Skeletal muscle tissue (tissue), 4 donors: ENCODE results near the gene FBXO7. TPM values are rescaled to one million over a fixed set of nuclear protein-coding genes. Genes with fewer than 3 reads are reported as not detected.
"Not testable (repeated sequence)": the region's sequence is repeated elsewhere in the genome, so short reads cannot be mapped to it uniquely, and the experiment has no call there.

Source experiments
- H3K27ac ChIP-seq: one replicate; pipeline ENCODE4 v1.7.0; 2013; ENCODE audit warnings: mild to moderate bottlenecking, low read depth, low read length, inconsistent platforms
- H3K27me3 ChIP-seq, 3 donors: one replicate each; pipeline ENCODE4 v1.7.0; 2013; ENCODE audit warnings: low read length in 3 of 3; ENCODE audit not compliant: control insufficient read depth in 3 of 3, insufficient read depth in 3 of 3
- H3K36me3 ChIP-seq, 3 donors: one replicate each; pipeline ENCODE4 v1.7.0; 2013; ENCODE audit warnings: low read length in 3 of 3; ENCODE audit not compliant: control insufficient read depth in 3 of 3, insufficient read depth in 3 of 3
- H3K4me1 ChIP-seq, 3 donors: one replicate each; pipeline ENCODE4 v1.7.0; 2013; ENCODE audit warnings: low read length in 3 of 3, mild to moderate bottlenecking in 3 of 3; ENCODE audit not compliant: control insufficient read depth in 3 of 3, insufficient read depth in 3 of 3
- H3K4me3 ChIP-seq, 3 donors: one replicate each; pipeline ENCODE4 v1.7.0; 2013; ENCODE audit warnings: low read length in 3 of 3
- H3K9ac ChIP-seq, 3 donors: one replicate each; pipeline ENCODE4 v1.7.0; 2013; ENCODE audit warnings: low read length in 3 of 3, mild to moderate bottlenecking in 3 of 3, moderate library complexity in 2 of 3, low read depth in 1 of 3
- H3K9me3 ChIP-seq, 3 donors: one replicate each; pipeline ENCODE4 v1.7.0; 2013; ENCODE audit warnings: low read length in 3 of 3; ENCODE audit not compliant: control insufficient read depth in 3 of 3
- total RNA-seq: library from RNA; depleted of rRNA; stranded (reverse); fragments of >200 nt; gene quantifications from one replicate; pipeline ENCODE4 v1.2.3, GENCODE V29; 2014
- donor health status: Osteomylitis.

FBXO7 gene
- total RNA-seq, 1 donor from 2014 or later = 60.5 TPM

DNA sequence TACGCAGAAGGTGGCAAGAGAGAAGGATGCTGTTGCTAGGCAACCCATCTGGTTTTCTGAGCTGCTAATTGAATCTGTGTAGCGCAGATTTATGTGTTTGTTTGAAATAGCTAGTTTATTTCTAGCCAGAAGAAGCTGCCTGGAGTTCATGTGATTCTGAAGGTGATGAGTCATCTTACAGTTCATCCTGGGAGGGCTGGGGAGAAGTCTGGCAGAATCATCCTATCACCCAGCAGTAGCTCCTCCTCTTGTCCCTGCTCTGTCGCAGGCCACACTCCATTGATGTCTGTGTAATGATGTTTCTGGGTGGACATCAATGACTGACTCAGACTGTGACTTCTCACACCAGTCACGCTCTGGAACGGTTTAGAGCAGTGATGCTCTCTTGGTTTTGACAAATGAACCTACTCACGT is 4.8 kb upstream of the FBXO7 start:
- Histone ChIP-seq H3K9ac (peak overlapping the region in 1 of 3 donors; percentile 43), H3K27me3 (peaks cover 10 to 13% (median 10%) of the 10 kb centered on the region in 3 donors), H3K4me3 (no peak overlapping the region), H3K36me3 (no peaks in the 10 kb centered on the region), H3K27ac (no peak overlapping the region), H3K9me3 (no peaks in the 10 kb centered on the region), H3K4me1 (peaks cover 6 to 11% (median 7%) of the 10 kb centered on the region in 3 donors)

DNA sequence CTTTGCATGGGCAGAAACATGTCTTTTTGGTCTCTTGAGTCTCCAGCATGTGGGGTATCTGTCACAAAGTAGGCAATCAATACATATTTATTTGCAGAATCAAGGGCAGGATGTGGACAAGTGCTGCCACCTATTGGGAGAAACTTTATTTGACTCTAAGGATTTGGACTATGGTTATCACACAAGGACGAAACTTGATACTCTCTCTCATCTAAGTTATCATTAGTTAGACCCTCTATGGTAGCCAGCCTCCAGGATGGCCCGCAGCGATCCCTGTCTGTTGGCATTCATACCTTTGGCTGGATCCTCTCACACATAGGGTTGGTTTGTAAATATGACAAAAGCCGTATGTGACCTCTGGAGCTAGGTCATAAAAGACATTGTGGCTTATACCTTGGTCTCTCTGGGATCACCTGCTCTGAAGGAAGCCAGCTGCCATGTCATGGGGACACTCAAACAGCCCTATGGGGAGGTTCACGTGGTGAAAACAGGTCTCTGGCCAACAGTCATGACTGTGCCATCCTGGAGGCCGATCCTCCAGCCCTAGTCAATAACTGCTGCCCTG is 1.1 kb upstream of the FBXO7 start:
- H3K4me1 ChIP-seq = peaks cover 6 to 22% (median 18%) of the 10 kb centered on the region in 3 donors
- peaks cover 0 to 2% (median 0%) of the 10 kb centered on the region in 3 donors for H3K27me3 ChIP-seq
- no peaks in the 10 kb centered on the region for H3K9me3 ChIP-seq
- H3K9ac ChIP-seq = no peak overlapping the region
- no peaks in the 10 kb centered on the region for H3K36me3 ChIP-seq
- H3K4me3 ChIP-seq = peak overlapping the region; percentile 86 to 94 (median 93)
- H3K27ac ChIP-seq = no peak overlapping the region

- peaks cover 6 to 22% (median 18%) of the 10 kb centered on the region in 3 donors for H3K4me1 ChIP-seq
- peak overlapping the region; percentile 97 for H3K27ac ChIP-seq
- H3K9me3 ChIP-seq = no peaks in the 10 kb centered on the region
- no peaks in the 10 kb centered on the region for H3K36me3 ChIP-seq
- peak overlapping the region; percentile 86 to 94 (median 93) for H3K4me3 ChIP-seq
- H3K27me3 ChIP-seq = no peaks in the 10 kb centered on the region
- peak overlapping the region; percentile 93 to 96 (median 95) for H3K9ac ChIP-seq
Observed at GRCh38 chr22:32475468-32476010, 928 bp downstream of the FBXO7 start.

- Histone ChIP-seq H3K27me3 (no peaks in the 10 kb centered on the region), H3K9me3 (no peaks in the 10 kb centered on the region), H3K27ac (peak overlapping the region; percentile 97), H3K4me1 (peaks cover 6 to 22% (median 18%) of the 10 kb centered on the region in 3 donors), H3K36me3 (no peaks in the 10 kb centered on the region), H3K4me3 (peak overlapping the region; percentile 86 to 94 (median 93)), H3K9ac (peak overlapping the region; percentile 35 to 96 (median 95))
Observed at GRCh38 chr22:32476281-32477195, 1.9 kb downstream of the FBXO7 start.

DNA sequence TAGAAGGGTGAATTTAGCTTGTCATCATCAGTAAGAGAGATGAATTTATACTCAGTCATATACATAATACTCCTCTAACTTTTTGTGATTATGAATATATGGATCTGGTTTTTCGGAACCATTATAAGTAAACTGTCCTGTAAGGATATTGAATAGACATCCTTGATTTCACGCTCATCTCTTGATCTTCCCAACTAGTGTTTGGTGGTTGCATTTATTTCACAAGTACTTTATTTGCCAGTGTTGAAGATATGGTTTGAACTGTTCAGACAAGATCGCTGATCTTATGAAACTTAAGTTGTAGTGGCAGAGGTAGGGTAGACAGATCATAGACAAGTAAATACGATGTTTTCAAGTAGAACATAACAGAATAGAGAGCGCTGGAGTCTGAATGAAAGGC is 3.0 kb downstream of the FBXO7 start:
- H3K36me3 ChIP-seq = no peaks in the 10 kb centered on the region
- no peak overlapping the region for H3K4me3 ChIP-seq
- H3K9me3 ChIP-seq = no peaks in the 10 kb centered on the region
- no peak overlapping the region for H3K27ac ChIP-seq
- no peaks in the 10 kb centered on the region for H3K27me3 ChIP-seq
- H3K9ac ChIP-seq = no peak overlapping the region
- H3K4me1 ChIP-seq = peaks cover 6 to 22% (median 18%) of the 10 kb centered on the region in 3 donors

DNA sequence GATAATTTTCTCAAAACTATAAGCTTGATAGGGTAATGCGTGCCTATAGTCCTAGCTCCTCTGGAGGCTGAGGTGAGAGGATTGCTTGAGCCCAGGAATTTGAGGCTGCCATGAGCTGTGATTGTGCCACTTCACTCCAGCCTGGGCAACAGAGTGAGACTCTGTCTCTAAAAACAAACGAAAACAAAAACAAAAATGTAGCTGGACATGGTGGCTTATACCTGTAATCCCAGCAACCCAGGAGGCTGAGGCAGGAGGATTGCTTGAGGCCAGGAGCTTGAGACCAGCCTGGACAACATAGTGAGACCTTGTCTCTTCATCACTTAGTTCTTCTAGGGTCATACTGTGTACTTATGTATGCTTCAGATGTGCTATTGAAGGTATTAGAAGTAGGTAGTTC is 3.9 kb downstream of the FBXO7 start:
- not testable (repeated sequence) for H3K9me3 ChIP-seq, H3K27ac ChIP-seq, H3K27me3 ChIP-seq, H3K36me3 ChIP-seq, H3K4me3 ChIP-seq, H3K9ac ChIP-seq
- H3K4me1 ChIP-seq = peaks cover 7 to 20% (median 17%) of the 10 kb centered on the region in 3 donors

GRCh38 chr22:32478994-32479393 is 4.4 kb downstream of the FBXO7 start:
- Histone ChIP-seq H3K4me1 (peaks cover 3 to 15% (median 12%) of the 10 kb centered on the region in 3 donors), H3K27ac (no peak overlapping the region), H3K27me3 (no peaks in the 10 kb centered on the region), H3K9ac (no peak overlapping the region), H3K36me3 (peaks cover under 1 to 2% (median 2%) of the 10 kb centered on the region in 3 donors), H3K4me3 (no peak overlapping the region), H3K9me3 (no peaks in the 10 kb centered on the region)

DNA sequence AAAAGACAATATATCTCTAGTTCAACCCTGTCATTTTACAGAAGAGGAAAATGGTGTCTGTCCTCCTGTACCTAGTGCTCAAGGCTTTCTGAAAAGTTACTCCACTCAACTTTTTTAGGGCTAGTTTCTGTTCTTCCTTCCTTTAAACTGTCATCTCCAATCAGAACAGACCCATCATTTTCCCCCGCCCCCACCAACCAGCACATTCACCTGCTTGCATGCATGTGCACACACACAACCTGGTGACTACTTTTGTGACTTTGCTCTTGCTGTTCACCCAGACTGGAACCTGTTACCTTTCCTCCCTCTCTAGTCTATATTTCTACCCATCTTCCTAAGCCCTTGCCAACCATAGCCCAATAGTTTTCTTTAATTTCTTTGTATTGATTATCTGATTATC is 5.6 kb downstream of the FBXO7 start:
- Histone ChIP-seq H3K9ac (no peak overlapping the region), H3K36me3 (peaks cover 2 to 11% (median 8%) of the 10 kb centered on the region in 3 donors), H3K9me3 (no peaks in the 10 kb centered on the region), H3K27ac (no peak overlapping the region), H3K27me3 (no peaks in the 10 kb centered on the region), H3K4me1 (peaks cover 2 to 11% (median 11%) of the 10 kb centered on the region in 3 donors), H3K4me3 (no peak overlapping the region)

GRCh38 chr22:32482708-32483107 is 8.1 kb downstream of the FBXO7 start:
- Histone ChIP-seq H3K4me3 (no peak overlapping the region), H3K36me3 (peaks cover 4 to 26% (median 15%) of the 10 kb centered on the region in 3 donors), H3K27me3 (no peaks in the 10 kb centered on the region), H3K27ac (no peak overlapping the region), H3K4me1 (peaks cover 0 to 3% (median 2%) of the 10 kb centered on the region in 3 donors), H3K9ac (no peak overlapping the region), H3K9me3 (no peaks in the 10 kb centered on the region)
